ENCODE measurements around the gene TOP2B.

The TOP2B gene

DNA sequence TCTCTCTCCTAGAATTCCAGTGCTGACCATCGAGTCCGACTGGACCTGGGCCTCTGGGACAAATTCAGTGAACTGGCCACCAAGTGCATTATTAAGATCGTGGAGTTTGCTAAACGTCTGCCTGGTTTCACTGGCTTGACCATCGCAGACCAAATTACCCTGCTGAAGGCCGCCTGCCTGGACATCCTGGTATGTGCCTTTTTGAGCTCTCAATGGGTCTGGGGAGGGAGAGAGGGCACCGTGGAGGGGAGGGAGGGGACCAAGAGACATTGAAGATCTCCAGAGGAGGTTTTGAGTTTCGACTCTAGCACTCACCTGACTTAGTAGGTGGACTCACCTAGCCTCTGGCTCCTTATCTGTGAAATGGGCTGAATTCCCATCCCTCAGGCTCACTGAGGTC is 84.2 kb downstream of the TOP2B start:
- DNase-seq, result no peak

DNA sequence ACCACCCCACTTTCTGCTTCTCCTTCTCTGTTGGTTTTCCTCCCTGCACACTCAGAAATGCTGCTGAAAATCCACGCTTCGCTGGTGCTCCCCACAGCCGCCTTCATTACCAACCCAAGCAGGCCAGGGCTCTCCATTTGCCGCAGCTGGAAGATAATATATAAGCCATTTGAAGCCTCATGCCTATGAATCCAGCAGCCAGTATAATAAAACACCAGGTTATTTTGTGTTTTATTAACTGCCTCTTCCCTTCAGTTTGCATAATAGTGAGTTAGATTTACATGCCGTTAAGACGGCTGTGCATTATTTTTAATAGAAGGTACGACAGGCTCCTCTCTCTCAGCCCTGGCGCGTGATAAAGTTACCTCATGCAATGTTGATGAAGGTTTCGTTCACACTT is 86.6 kb downstream of the TOP2B start:
- no peak for DNase-seq

DNA sequence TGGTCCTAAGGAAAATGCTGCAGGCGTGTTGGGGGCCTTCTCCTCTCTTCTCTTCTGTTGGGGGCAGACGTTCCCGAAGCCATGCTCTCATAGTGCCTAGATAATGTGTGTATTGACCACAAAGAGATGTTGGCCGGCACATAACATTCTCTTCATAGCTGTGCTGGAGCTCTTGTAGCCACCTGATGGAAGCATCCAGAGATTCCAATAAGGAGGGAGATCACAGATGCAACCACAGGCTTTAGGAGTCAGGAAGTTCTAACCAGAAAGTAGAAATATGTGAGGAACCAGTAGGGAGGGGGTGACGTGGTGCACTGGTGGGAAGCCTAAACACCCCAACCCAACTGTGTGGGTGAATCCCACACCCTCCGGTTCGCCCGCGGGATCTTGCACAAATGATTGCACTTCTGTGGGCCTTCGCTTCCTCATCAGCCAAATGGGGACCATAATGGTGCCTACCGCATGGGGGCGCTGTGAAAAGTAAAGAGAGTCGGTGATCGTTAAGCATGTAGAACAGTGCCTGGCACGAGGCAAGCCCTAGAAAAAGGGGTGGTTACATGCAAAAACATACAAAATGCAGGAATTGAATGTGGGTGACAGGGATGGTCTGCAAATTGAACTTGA is 87.8 kb downstream of the TOP2B start:
- DNase-seq, result no peak

DNA sequence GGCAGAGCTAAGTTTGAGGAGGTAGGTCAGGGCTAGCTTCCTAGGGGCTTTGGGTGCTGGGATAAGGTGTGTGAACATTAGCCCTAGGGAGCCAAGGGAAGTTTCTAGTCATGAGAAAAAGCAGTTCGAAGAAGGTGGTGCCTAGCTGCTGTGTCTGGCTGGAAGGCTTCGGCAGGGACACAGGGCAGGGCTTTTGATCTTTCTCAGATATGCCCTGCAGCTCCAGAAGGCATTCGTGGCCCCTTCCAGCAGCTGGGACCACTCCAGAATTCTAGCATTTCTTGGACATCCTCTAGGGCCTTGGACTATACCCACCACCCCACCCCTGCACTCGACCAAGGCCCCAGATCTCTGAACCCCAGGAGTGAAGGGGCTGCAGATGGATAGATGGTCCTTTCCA is 88.6 kb downstream of the TOP2B start:
- DNase-seq, result no peak

DNA sequence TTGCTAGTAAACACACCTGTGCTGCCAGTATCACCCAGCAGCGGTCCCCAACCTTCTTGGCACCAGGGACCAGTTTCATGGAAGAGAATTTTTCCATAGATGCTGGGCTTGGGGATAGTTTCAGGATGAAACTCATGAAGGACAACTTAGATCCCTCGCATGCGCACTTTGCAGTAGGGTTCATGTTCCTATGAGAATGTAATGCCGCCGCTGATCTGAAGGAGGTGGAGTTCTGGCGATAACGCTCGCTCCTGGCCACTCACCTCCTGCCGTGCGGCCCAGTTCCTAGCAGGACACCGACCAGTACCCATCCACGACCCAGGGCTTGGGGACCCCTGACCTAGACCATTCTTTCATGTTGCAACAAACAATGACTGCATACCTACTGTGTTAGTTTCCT is 89.7 kb downstream of the TOP2B start:
- DNase-seq, result no peak

DNA sequence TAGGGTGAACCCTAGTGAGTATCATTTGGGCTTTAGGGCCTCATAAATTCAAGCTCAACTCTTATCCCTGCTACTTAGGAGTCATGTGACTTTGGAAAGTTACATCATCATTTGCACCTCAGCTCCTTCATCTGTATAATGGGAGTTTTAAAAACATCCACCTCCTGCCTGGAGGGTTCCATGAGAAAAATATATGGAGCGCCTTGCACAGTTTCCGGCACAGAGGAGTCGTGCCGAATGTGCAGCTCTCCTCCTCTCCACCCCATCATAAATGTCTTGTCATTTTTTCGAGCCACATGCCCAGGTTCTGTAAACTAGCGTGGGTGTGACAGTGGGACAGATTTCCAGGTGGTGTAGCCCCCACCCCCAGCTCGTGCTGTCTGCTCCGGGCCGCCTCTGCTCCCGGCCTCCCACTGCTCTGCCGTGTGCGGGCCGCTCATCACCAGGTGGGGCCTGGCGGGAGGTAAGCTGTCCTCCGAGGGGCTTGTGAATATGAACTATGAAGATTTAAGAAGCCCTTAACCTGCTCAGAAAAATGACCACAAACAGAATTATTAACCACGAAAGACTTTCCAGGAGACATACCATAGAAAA is 90.4 kb downstream of the TOP2B start:
- no peak for DNase-seq

DNA sequence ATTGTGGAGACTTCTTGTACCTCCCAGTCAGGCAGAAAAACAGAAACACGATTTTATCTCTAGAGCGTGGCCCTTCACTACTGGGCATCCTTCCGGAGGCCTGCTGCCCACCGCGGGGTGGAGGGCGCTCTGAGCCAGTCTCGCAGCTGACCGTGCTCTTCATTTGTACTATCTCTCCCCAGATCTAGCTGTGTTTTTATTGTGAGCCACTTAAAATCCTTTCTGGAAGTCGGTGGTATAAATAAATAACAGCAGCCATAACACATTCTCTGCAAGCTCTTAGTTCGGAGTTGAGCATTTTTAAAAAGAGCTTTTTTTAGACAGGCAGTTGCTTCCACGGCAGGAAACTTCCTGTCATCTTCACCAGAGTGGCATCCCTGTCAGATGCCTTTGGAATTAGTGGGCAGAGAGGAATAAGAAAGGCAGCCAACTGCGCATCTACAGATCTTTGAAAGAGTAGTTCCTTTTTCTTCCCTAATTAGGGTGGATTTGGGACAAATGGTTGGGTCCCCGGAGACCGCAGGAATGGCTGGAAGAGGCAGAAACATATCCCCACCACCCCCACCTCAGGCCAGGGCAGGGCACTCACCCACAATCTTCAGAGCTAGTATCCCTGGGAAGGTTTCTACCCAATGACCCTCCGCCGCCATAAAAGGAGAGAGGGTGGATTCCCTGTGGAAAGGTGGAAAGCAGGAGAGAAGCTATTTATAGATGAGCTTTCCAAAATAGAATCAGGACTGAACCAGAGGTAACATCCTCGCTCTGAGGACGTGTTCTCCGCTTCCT is 91.1 kb downstream of the TOP2B start:
- DNase-seq, result no peak

DNA sequence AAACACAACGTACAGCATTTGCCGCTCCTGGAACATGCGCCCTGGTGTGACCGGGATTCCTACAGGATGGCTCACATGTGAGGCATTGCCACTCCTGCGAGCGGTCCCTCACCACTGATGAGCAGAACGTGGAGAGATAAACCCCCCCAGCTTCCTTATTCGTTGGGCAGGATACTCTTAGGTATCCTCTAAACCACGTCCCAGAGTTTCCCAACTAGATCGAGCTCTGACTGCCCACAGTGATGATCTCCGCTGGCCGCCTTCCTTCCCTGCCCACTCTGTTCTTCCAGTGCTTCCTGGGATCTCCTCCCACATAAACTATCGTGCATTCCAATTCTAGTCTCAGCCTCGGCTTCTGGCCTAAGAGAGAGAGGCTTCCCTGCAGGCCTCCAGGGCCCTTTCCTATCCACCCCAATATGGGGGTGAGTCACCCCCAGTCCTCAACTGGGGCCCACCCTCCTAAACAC is 91.8 kb downstream of the TOP2B start:
- DNase-seq, result no peak

DNA sequence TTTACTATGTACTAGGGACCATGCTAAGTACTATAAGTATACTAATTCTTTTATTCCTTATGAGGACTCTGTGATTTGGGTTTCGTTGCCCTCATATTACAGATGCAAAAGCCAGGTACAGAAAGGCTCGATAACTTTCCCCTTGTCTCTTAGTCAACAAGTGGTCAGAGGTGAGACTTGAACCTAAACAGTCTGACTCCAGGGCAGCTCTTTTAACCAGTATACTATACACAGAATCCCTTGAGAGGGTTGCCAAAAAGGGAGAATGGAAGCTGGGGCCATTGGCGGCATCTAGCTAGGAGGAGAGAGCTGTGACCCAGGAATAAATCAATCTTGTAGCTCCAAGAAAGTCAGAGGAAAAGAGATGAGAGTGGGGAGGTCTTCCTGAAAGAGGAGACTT is 92.4 kb downstream of the TOP2B start:
- no peak for DNase-seq

DNA sequence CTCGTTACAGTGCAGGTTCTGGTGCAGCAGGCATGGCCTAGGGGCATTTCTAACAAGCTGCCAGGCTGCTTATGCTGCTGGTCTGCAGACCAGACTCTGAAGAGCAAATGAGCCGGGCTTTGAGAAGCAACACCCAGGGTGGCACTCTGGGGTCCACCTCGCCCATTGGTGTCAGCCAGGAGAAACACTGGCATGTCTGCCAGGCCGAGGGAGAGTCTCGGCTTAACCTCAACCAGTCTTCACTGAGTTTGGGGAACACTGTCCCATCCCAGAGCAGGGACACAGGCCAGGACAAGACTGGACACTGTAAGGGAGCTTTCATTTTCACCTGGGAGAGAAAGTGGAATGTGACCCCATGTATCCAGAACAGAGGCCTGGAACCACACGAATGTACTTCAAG is 93.4 kb downstream of the TOP2B start:
- DNase-seq, result no peak

DNA sequence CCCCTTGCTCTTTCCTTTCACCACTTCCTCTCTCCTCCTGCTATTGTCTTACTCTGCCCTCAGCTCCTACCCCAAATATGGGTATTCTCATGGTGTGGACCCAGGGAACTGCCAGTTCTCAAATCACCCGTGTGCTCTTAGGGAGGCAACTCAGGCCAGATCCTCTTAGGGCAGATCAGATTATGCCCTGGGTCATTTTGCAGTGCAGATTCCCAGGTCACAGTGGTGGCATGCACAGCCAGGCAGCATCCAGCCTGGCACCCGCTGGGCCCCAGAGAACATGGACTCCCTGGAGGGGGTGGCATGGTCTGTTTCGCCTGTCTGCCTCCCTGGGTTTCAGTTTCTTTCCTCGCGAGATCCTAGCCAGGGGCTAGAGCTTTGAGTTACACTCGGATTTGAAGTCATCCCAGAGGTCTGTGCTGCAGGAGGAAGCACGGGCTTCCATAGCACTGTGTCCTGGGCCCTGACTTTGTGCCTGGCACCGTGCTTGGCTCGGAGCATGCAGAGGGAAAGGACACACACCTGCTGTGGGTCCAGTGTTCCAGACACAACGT is 96.1 kb downstream of the TOP2B start:
- no peak for DNase-seq

DNA sequence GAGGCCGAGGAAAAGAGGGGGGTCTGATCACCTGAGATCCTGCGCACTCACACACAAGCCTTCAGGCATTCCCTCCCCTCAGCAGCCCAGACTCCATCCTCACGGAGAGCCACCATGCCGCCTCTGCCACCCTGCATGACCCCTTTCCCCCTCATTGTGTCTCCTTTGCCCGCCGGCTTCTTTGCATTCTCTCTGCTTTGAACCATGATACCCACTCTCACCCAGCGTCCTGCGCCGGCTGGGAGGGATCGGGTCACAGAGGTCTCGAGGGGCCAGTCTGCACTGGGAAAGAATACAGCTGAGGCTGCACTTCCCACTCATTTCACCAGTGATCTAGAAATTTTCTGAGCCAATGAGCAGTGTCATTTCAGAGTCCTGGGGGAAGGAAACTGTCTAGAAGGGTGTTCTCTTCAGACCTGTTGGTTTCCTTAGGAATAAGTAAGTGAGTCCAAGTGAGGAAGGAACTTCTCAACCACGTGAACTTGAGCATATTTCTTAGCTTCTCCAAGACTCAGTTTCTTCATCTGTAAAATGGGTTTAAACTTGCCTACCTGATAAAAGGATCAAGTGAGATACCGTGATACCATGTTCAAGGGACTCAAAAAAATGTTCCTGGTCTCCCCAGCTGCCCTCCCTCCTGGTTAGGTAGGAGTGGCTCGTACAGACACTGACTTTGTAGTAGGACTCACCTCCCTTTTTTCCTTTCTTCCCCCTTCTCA is 96.7 kb downstream of the TOP2B start:
- no peak for DNase-seq

DNA sequence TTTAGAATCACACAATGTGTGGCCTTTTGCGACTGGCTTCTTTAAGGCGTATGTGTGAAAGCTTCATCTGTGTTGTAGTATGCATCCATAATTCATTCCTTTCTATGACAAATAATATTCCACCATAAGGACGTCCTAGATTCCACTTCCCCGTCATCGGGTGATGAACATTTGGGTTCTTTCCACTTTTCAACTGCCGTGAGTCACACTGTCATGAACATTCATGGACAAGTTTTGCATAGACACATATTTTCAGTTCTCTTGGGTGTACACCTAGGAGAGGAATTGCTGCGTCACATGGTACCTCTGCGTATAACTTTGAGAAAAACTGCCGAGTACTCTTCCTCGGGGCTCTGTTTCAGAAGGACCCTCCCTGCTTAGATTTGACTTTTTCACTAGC is 97.3 kb downstream of the TOP2B start:
- DNase-seq, result no peak

DNA sequence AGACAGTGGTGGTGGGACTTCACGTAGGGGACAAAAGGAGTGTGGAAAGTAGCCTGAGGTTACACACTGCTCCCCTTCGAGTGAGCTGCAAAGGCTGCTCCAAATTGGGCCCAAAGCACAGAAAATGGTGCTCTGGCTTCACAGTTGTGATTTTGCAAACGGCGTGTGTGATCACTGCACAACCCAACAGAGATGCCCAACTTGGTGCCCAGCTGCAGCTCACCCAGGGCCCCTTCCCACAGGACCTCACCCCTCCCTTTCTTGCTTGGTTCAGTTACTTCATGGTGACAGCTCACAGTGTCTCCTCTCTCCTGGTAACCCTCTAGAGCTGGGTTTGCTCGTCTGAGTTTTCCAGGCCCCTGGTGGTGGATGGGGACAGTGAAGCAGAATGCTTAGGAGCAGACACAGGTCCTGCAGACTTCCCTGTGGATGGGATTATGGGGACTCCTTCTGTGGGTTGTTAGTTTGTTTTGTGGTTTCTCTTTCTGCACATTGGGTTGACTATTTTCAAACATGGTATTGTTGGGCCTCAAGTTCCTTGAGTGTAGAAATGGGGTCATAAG is 98.3 kb downstream of the TOP2B start:
- DNase-seq, result no peak

DNA sequence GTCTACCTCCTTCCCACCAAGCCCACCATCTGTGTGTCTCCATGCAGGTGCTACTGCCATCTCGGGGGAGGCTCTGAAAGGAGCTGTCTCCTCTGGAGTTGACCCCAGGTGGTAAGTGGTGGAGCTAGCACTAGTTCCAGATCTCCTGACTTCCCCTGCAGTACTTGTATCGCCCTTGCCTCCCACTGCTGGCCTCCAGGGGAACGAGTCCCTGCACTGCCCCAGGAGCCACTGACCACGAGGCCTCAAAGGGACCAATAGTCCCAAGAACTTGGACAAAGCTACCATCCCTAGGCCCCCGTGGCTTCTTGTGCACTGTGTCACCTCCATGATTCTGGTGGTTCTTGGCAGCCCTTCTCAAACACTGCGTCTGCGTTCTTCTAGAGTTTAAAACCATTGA is 98.9 kb downstream of the TOP2B start:
- no peak for DNase-seq

DNA sequence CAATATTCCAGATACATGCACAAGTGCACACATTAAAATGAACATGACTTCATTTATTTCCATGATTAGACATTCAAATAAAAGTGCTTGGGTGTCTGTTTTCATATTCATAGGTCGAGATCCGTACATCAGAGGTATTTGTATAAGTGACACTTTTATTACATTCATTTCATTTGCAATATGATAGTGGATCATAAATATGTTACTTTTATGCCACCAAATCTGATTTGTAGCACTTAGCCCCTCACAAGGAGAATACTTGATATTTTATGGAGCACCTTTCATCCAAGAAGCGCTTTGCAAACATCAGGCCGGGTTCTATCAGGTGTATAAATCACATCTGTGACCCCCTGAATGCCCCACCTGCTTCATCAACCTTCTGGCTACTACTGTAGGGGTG is 100.6 kb downstream of the TOP2B start:
- DNase-seq, result no peak

DNA sequence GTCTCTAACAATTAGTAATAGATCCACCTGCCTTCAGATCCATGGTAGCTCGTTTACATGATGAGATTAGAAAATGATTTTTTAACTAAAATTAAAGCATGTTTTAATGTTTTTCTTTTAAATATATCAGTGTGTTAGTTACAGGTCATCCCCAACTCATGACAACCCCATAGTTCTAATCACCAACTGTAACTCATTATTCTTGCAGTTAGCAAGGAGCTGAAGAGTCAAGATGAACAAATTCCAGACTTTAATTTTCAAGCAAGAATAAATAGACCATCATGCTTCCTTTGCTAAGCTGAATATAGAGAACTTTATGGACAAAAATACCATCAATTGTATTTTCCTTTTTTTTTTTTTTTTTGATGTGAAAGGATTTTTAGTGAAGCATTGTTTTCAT is 101.1 kb downstream of the TOP2B start:
- no peak for DNase-seq

DNA sequence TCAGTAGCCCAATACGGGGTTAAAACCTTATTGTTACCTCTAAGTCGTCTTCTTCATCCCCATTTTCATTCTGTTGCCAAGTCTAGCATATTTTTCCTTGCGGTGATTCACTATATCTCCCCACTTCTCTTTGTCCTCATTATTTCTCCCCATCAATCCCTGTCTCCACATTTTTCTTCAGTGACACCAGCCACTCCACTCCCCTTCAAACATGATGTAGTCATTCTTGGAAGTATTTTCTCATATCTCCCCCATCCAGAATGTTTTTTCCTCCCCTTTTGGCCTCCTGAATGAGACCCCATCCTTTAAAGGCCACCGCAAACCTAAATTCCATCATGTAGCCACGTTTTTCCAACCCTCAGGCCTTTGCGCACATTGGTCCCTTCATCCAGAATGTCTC is 105.9 kb downstream of the TOP2B start:
- DNase-seq, result no peak

DNA sequence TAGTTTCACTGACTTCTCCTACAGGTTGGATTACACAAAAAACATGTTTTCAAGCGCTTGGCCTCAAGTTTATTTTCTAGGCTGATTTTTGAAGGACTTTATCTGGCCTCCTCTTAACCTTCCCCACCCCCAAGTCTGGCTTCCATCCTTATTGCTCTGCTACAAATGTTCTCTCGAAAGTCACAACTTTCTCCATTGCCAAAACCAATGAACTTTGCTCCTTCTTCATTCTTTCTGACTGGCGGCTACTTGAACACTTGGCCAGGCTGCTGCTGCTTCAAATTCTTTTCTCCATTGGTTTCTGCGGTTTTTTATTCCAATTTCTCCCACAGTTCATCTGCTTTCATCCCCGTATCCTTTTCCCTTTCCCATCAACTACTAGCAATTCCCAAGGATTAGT is 106.6 kb downstream of the TOP2B start:
- no peak for DNase-seq

DNA sequence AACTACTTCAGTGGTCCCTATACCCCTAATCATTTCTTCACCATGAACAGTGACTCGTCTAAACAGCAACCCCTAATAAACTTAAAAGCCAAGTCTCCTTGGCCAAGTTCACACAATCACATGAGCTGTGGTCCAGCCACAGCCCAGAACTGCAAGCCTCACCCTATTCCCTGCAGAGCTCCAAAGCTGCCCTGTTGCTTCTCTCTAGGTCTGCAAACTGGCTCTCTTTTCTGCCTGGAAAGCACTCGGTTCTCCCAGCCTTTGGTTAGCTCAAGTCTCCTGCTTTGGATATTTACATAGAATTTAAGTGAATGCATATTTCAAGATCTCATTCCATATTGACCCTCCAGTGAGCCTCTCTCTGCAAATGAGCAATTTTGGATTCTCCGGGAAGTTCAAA is 107.0 kb downstream of the TOP2B start:
- no peak for DNase-seq

DNA sequence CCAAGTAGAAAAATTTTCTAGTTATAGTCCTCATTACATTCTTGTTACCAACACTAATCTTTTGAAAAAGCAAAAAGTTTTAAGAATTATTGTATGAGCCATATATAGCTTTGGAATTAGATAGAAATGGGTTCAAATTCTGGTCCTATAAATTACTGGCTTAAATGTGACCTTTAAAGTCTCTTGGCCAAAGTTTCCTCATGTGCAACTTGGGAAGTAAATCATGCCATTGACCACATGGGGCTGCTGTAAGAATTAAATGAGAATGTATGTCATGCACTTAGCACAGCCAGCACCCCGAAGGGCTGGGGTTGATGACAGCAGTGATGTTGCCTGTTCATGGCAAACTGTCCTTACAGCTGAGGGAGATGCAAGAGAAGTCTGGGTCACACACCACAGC is 108.3 kb downstream of the TOP2B start:
- DNase-seq, result no peak

DNA sequence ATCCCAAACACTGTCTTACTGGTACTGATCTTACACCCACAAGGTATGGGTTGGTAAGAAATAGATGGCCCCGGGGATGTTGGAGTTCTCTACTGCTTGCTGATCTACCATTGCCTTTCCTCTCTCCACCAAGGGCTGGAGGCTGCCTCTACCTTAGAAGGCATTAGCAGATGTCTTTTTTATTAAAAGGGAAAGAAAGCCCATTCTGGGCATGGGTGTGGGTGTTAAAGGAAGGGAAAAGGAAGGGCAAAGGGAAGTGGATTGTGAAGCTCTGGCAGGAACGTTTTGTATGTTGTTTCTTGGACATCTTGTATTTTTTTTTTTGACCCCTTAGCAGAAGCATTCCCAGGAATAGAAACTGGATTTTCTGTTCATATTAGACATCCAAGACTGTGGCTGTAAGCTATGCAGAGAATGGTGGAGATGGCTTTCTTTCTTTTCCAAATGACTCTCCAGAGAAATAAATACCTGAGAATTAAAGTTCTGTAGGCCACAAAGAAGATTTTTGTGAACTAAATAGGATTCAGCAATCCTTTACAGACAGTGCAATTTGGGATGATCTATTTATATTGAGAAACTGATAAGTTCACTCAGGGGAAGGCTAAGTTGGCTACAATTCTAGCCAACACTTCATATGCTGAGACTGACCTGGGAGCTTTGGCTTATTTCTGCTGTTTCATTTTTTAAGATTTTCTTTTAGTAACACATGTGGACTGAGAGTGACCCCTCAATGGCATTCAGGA is 108.8 kb downstream of the TOP2B start:
- DNase-seq, result no peak

Measured in NCI-H2107 (cell line).